NCI-H446 treated with DMSO at 0.1 percent for 48 hours (cell line): ENCODE results near the gene G0S2.

ENCODE experiments used
- DNase-seq: peaks from one replicate; lab custom pipeline; 2025; lab: John Stamatoyannopoulos, UW

The G0S2 gene

GRCh38 chr1:209674957-209675564 lies at the start of gene G0S2:
TSS of gene G0S2 (plus strand) at chr1:209675412. CDS start at chr1:209675685, 273 bp downstream.
- DNase-seq = no peak

- DNase-seq = peak; percentile 35
These were observed 49.4 kb upstream of the G0S2 start for GRCh38 chr1:209625791-209626285.

- DNase-seq = no peak
These were observed 48.7 kb upstream of the G0S2 start for GRCh38 chr1:209626346-209627026.

GRCh38 chr1:209627027-209627731 lies 48.0 kb upstream of the G0S2 start:
- no peak for DNase-seq

- peak; percentile 81 for DNase-seq
These were observed 47.4 kb upstream of the G0S2 start for GRCh38 chr1:209627732-209628196.

- DNase-seq = no peak
These were observed 46.5 kb upstream of the G0S2 start for GRCh38 chr1:209628618-209629299.

GRCh38 chr1:209629621-209630382 lies 45.4 kb upstream of the G0S2 start:
- no peak for DNase-seq

GRCh38 chr1:209630383-209631225 lies 44.6 kb upstream of the G0S2 start:
- no peak for DNase-seq

- no peak for DNase-seq
These were observed 41.7 kb upstream of the G0S2 start for GRCh38 chr1:209633335-209633997.

- DNase-seq = no peak
These were observed 41.0 kb upstream of the G0S2 start for GRCh38 chr1:209634005-209634737.

GRCh38 chr1:209635850-209636249 lies 39.4 kb upstream of the G0S2 start:
- DNase-seq = no peak

- DNase-seq = no peak
These were observed 33.4 kb upstream of the G0S2 start for GRCh38 chr1:209641832-209642172.

- DNase-seq = no peak
These were observed 32.4 kb upstream of the G0S2 start for GRCh38 chr1:209642816-209643215.

GRCh38 chr1:209643285-209644020 lies 31.8 kb upstream of the G0S2 start:
- DNase-seq = peak; percentile 53

GRCh38 chr1:209645574-209646452 lies 29.4 kb upstream of the G0S2 start:
- no peak for DNase-seq

- DNase-seq = no peak
These were observed 28.7 kb upstream of the G0S2 start for GRCh38 chr1:209646558-209646957.

GRCh38 chr1:209647156-209647555 lies 28.1 kb upstream of the G0S2 start:
- no peak for DNase-seq

- DNase-seq = no peak
These were observed 26.9 kb upstream of the G0S2 start for GRCh38 chr1:209648346-209648745.
